ENCODE measurements around the gene BAX. TPM values are rescaled to one million over a fixed set of nuclear protein-coding genes. Genes with fewer than 3 reads are reported as not detected.

BAX gene
- total and polyA plus RNA-seq, 9 of the 15 experiments (the other 6 are each of a cell fraction or from before 2014, with no cell fraction given), result 3.2 to 95.4 (median 44.5) TPM

- TF ChIP-seq TAF9B (IDR thresholded peaks at IDR 0.05; ENCODE audit: partially characterized antibody), result no peak
- TF ChIP-seq DNMT1 (IDR thresholded peaks at IDR 0.05), result no peak
- TF ChIP-seq HBP1 (CRISPR knock-in tag; IDR thresholded peaks at IDR 0.05), result no peak
- TF ChIP-seq ZFP30 (CRISPR knock-in tag; IDR thresholded peaks at IDR 0.05; ENCODE audit: borderline replicate concordance), result no peak
- no peak for TF ChIP-seq NCOA4 (IDR thresholded peaks at IDR 0.05; ENCODE audit: partially characterized antibody)
- no peak for TF ChIP-seq RNF219 (CRISPR knock-in tag; IDR thresholded peaks at IDR 0.05)
- no peak for TF ChIP-seq TEAD2 (tag; IDR thresholded peaks at IDR 0.05)
- no peak for TF ChIP-seq NONO (IDR thresholded peaks at IDR 0.05; ENCODE audit: low read depth in 2 of 2, low read length in 1 of 2)
- no peak for TF ChIP-seq SAFB2 (IDR thresholded peaks at IDR 0.05; ENCODE audit: borderline replicate concordance, low read depth, low read length, severe bottlenecking)
- no peak for TF ChIP-seq ZNF175 (CRISPR knock-in tag; IDR thresholded peaks at IDR 0.05; ENCODE audit: low read depth)
- TF ChIP-seq PRPF4 (IDR thresholded peaks at IDR 0.05; ENCODE audit: insufficient read depth, low read depth, low read length, poor library complexity, severe bottlenecking), result peak; percentile 11
- TF ChIP-seq TAF7 (tag; IDR thresholded peaks at IDR 0.05), result no peak
- no peak for TF ChIP-seq RCOR1 (IDR thresholded peaks at IDR 0.05; ENCODE audit: borderline replicate concordance in 1 of 2, low read depth in 2 of 2, low read length in 2 of 2)
- TF ChIP-seq ZNF583 (CRISPR knock-in tag; IDR thresholded peaks at IDR 0.05), result no peak
- TF ChIP-seq ELF1 (tag; IDR thresholded peaks at IDR 0.05), result no peak
- TF ChIP-seq KLF6 (CRISPR knock-in tag; IDR thresholded peaks at IDR 0.05; ENCODE audit: borderline replicate concordance), result no peak
- no peak for TF ChIP-seq IFI16 (CRISPR knock-in tag; IDR thresholded peaks at IDR 0.05)
- no peak for TF ChIP-seq ZNF518B (CRISPR knock-in tag; IDR thresholded peaks at IDR 0.05)
- peak; percentile 17 for TF ChIP-seq SMAD1 (IDR thresholded peaks at IDR 0.05; ENCODE audit: low read depth, low read length, partially characterized antibody)
- no peak for TF ChIP-seq ZNF668 (CRISPR knock-in tag; IDR thresholded peaks at IDR 0.05)
These were observed 11.3 kb downstream of the BAX start (continued) for GRCh38 chr19:48965806-48966540.
